ENCODE measurements around the gene KBTBD12. TPM values are rescaled to one million over a fixed set of nuclear protein-coding genes. Genes with fewer than 3 reads are reported as not detected.
A peak's percentile ranks its signal among the peaks of the same experiment; 100 is the strongest.

Gene KBTBD12
- total RNA-seq, 4 donors from 2014 or later = 16.0 to 28.7 (median 22.1) TPM

- peaks cover 19 to 21% of the 10 kb centered on the region in 2 donors for H3K4me1 ChIP-seq
- H3K36me3 ChIP-seq = no peaks in the 10 kb centered on the region
- in situ Hi-C loops (cut with MboI; ENCODE audit: low sequenced_read_pairs in 4 of 4) = no loop called here
- no peak for DNase-seq
- ATAC-seq = no peak
- TF ChIP-seq CTCF (IDR thresholded peaks at IDR 0.05 in 4 of 5, conservative IDR thresholded peaks at IDR 0.05 in 1 of 5) (no peak), POLR2A (IDR thresholded peaks at IDR 0.05) (no peak)
- intact Hi-C loops (cut with DNase I; ENCODE audit: low total_unique reads) = no loop called here
- H3K4me3 ChIP-seq = no peak overlapping the region
- H3K27me3 ChIP-seq = no peaks in the 10 kb centered on the region
- H3K9me3 ChIP-seq = no peaks in the 10 kb centered on the region
- peak overlapping the region in 1 of 4 donors; percentile 39 for H3K27ac ChIP-seq
Measured at GRCh38 chr3:127987309-127987995, 72.4 kb downstream of the KBTBD12 start.

- intact Hi-C loops (cut with DNase I; ENCODE audit: low total_unique reads) = no loop called here
- H3K27ac ChIP-seq = peak overlapping the region in 1 of 4 donors; percentile 74
- H3K27me3 ChIP-seq = no peaks in the 10 kb centered on the region
- peaks cover 19 to 25% of the 10 kb centered on the region in 2 donors for H3K4me1 ChIP-seq
- H3K4me3 ChIP-seq = no peak overlapping the region
- H3K9me3 ChIP-seq = no peaks in the 10 kb centered on the region
- no peaks in the 10 kb centered on the region for H3K36me3 ChIP-seq
- in situ Hi-C loops (cut with MboI; ENCODE audit: low sequenced_read_pairs in 4 of 4) = no loop called here
- TF ChIP-seq POLR2A (IDR thresholded peaks at IDR 0.05) = no peak
- no peak for TF ChIP-seq CTCF (IDR thresholded peaks at IDR 0.05 in 4 of 5, conservative IDR thresholded peaks at IDR 0.05 in 1 of 5)
- no peak for ATAC-seq
- no peak for DNase-seq
Measured at GRCh38 chr3:127988770-127989557, 73.9 kb downstream of the KBTBD12 start.

- TF ChIP-seq POLR2A (IDR thresholded peaks at IDR 0.05) (no peak), CTCF (IDR thresholded peaks at IDR 0.05 in 4 of 5, conservative IDR thresholded peaks at IDR 0.05 in 1 of 5) (no peak)
- intact Hi-C loops (cut with DNase I; ENCODE audit: low total_unique reads) = no loop called here
- Histone ChIP-seq H3K9me3 (no peaks in the 10 kb centered on the region), H3K27ac (peak overlapping the region in 2 of 4 donors; percentile 63 to 74), H3K4me1 (peaks cover 19 to 25% of the 10 kb centered on the region in 2 donors), H3K27me3 (no peaks in the 10 kb centered on the region), H3K4me3 (no peak overlapping the region), H3K36me3 (no peaks in the 10 kb centered on the region)
- peak; percentile 14 to 17 for ATAC-seq
- DNase-seq = no peak
- in situ Hi-C loops (cut with MboI; ENCODE audit: low sequenced_read_pairs in 4 of 4) = no loop called here
Measured at GRCh38 chr3:127990051-127990450, 75.0 kb downstream of the KBTBD12 start.

GRCh38 chr3:127990461-127990860 lies 75.4 kb downstream of the KBTBD12 start:
- peak overlapping the region in 2 of 4 donors; percentile 63 to 74 for H3K27ac ChIP-seq
- H3K9me3 ChIP-seq = no peaks in the 10 kb centered on the region
- no peak for TF ChIP-seq POLR2A (IDR thresholded peaks at IDR 0.05)
- TF ChIP-seq CTCF (IDR thresholded peaks at IDR 0.05 in 4 of 5, conservative IDR thresholded peaks at IDR 0.05 in 1 of 5) = no peak
- peak; percentile 14 to 76 for DNase-seq
- H3K4me3 ChIP-seq = no peak overlapping the region
- in situ Hi-C loops (cut with MboI; ENCODE audit: low sequenced_read_pairs in 4 of 4) (no loop called here), intact Hi-C loops (cut with DNase I; ENCODE audit: low total_unique reads) (no loop called here)
- H3K27me3 ChIP-seq = no peaks in the 10 kb centered on the region
- no peaks in the 10 kb centered on the region for H3K36me3 ChIP-seq
- ATAC-seq = peak; percentile 51 to 84
- peaks cover 19 to 25% of the 10 kb centered on the region in 2 donors for H3K4me1 ChIP-seq

Data from gastrocnemius medialis (tissue), 4 donors.